Liver (tissue), 9 donors: ENCODE measurements around the gene HSPB9. TPM values are rescaled to one million over a fixed set of nuclear protein-coding genes. Genes with fewer than 3 reads are reported as not detected.

Experiments used
- DNase-seq: peaks from one replicate; pipeline ENCODE4 v3.0.0-alpha.2; 2017; ENCODE audit warnings: low spot score
- H3K27ac ChIP-seq, 2 donors: one replicate each; pipeline ENCODE4 v1.7.0; 2013; ENCODE audit warnings: inconsistent platforms in 2 of 2, low read length in 2 of 2, control low read depth in 1 of 2, low read depth in 1 of 2, mild to moderate bottlenecking in 1 of 2
- H3K27me3 ChIP-seq, 4 donors: one replicate each; pipeline versions ENCODE4 v1.6.1 to v1.7.0; 2013; ENCODE audit warnings: low read length in 3 of 4, inconsistent platforms in 1 of 4, mild to moderate bottlenecking in 1 of 4, moderate library complexity in 1 of 4; ENCODE audit not compliant: control insufficient read depth in 4 of 4, insufficient read depth in 4 of 4
- H3K36me3 ChIP-seq, 4 donors: one replicate each; pipeline versions ENCODE4 v1.6.1 to v1.7.0; 2013; ENCODE audit warnings: low read length in 3 of 4, mild to moderate bottlenecking in 3 of 4, low read depth in 1 of 4, moderate library complexity in 1 of 4; ENCODE audit not compliant: control insufficient read depth in 4 of 4, insufficient read depth in 3 of 4
- H3K4me1 ChIP-seq, 4 donors: one replicate each; pipeline versions ENCODE4 v1.6.1 to v1.7.0; 2013; ENCODE audit warnings: low read length in 3 of 4, mild to moderate bottlenecking in 3 of 4, moderate library complexity in 1 of 4; ENCODE audit not compliant: control insufficient read depth in 4 of 4, insufficient read depth in 4 of 4
- H3K4me3 ChIP-seq, 3 donors: one replicate each; pipeline versions ENCODE4 v1.6.1 to v1.7.0; 2013; ENCODE audit warnings: low read length in 3 of 3, control low read depth in 1 of 3, low read depth in 1 of 3, mild to moderate bottlenecking in 1 of 3
- H3K9ac ChIP-seq, 2 donors: one replicate each; pipeline ENCODE4 v1.7.0; 2013; ENCODE audit warnings: low read length in 2 of 2, mild to moderate bottlenecking in 2 of 2, moderate library complexity in 2 of 2, control low read depth in 1 of 2, low read depth in 1 of 2
- H3K9me3 ChIP-seq, 4 donors: one replicate each; pipeline versions ENCODE4 v1.6.1 to v1.7.0; 2013; ENCODE audit warnings: low read length in 3 of 4; ENCODE audit not compliant: control insufficient read depth in 4 of 4
- EGR1 ChIP-seq, 2 donors: IDR thresholded peaks; 2 replicates each; pipeline ENCODE4 v1.6.1; 2016 to 2018; ENCODE audit warnings: antibody characterized with exemption in 2 of 2, low read depth in 2 of 2
- FOXA1 ChIP-seq: IDR thresholded peaks from 2 replicates; pipeline ENCODE4 v1.6.1; 2016; ENCODE audit warnings: antibody characterized with exemption
- FOXA2 ChIP-seq: IDR thresholded peaks from 2 replicates; pipeline ENCODE4 v1.6.1; 2016; ENCODE audit warnings: antibody characterized with exemption
- GABPA ChIP-seq, 2 donors: IDR thresholded peaks in 1 of 2; conservative IDR thresholded peaks in 1 of 2; 2 replicates each; pipeline ENCODE4 v1.6.1; 2016; ENCODE audit warnings: antibody characterized with exemption in 2 of 2, mild to moderate bottlenecking in 1 of 2, moderate library complexity in 1 of 2
- HNF4A ChIP-seq, 2 donors: conservative IDR thresholded peaks; 2 replicates each; pipeline ENCODE4 v1.6.1; 2016; ENCODE audit warnings: antibody characterized with exemption in 2 of 2, mild to moderate bottlenecking in 2 of 2
- HNF4G ChIP-seq: IDR thresholded peaks from 2 replicates; pipeline ENCODE4 v1.6.1; 2016; ENCODE audit warnings: antibody characterized with exemption
- JUND ChIP-seq, 2 donors: IDR thresholded peaks; 2 replicates each; pipeline ENCODE4 v1.6.1; 2016; ENCODE audit warnings: antibody characterized with exemption in 2 of 2
- MAX ChIP-seq: IDR thresholded peaks from 2 replicates; pipeline ENCODE4 v1.6.1; 2016; ENCODE audit warnings: antibody characterized with exemption
- NR2F2 ChIP-seq: IDR thresholded peaks from 2 replicates; pipeline ENCODE4 v1.6.1; 2016; ENCODE audit warnings: antibody characterized with exemption
- RAD21 ChIP-seq, 2 donors: IDR thresholded peaks; 2 replicates each; pipeline ENCODE4 v1.6.1; 2016; ENCODE audit warnings: antibody characterized with exemption in 2 of 2, mild to moderate bottlenecking in 2 of 2
- REST ChIP-seq: IDR thresholded peaks from 2 replicates; pipeline ENCODE4 v1.6.1; 2016; ENCODE audit warnings: antibody characterized with exemption, mild to moderate bottlenecking
- RXRA ChIP-seq, 2 donors: IDR thresholded peaks; 2 replicates each; pipeline ENCODE4 v1.6.1; 2017 to 2018; ENCODE audit warnings: antibody characterized with exemption in 2 of 2, mild to moderate bottlenecking in 1 of 2
- SP1 ChIP-seq: IDR thresholded peaks from 2 replicates; pipeline ENCODE4 v1.6.1; 2018; ENCODE audit warnings: antibody characterized with exemption, mild to moderate bottlenecking
- TAF1 ChIP-seq: conservative IDR thresholded peaks from 2 replicates; pipeline ENCODE4 v1.6.1; 2016; ENCODE audit warnings: antibody characterized with exemption, mild to moderate bottlenecking
- YY1 ChIP-seq: IDR thresholded peaks from 2 replicates; pipeline ENCODE4 v1.6.1; 2016; ENCODE audit warnings: antibody characterized with exemption, mild to moderate bottlenecking
- ZBTB33 ChIP-seq: IDR thresholded peaks from 2 replicates; pipeline ENCODE4 v1.6.1; 2016; ENCODE audit warnings: antibody characterized with exemption
- WGBS: extraction: QIAGEN DNeasy Blood & Tissue Kit; methylation state at CpG from one replicate; pipeline ENCODE4 v1.1.7; 2013; 5-methylcytosine and 5-hydroxymethylcytosine counted together
- polyA plus RNA-seq, 2 donors: library from polyadenylated mRNA; stranded (reverse) in 1 of 2; unstranded in 1 of 2; fragments of 200-250 nt in 1 of 2; fragments of >200 nt in 1 of 2; fragmentation: Nextera tagmentation in 1 of 2; extraction: Ambion mirVana in 1 of 2; gene quantifications; one replicate each; pipeline versions ENCODE4 v1.2.1 to v1.2.3, GENCODE V29; 2013 to 2015
- total RNA-seq, 2 donors: library from RNA; depleted of rRNA; stranded (reverse); fragments of >200 nt; gene quantifications; one replicate each; pipeline ENCODE4 v1.2.3, GENCODE V29; 2014
- TF ChIP-seq, protein P1 (sequence below): fragments of 150-350 bp; IDR thresholded peaks from 2 replicates; pipeline ENCODE4 v1.5.1; 2017; ENCODE audit warnings: improper control_type of control experiment, low read depth, low read length; ENCODE audit not compliant: missing input control
- TF ChIP-seq, protein P2 (sequence below): IDR thresholded peaks from 2 replicates; pipeline ENCODE4 v1.6.1; 2016; ENCODE audit warnings: antibody characterized with exemption
- donor health status: healthy.
- donor health status: healthy.
- donor health status: healthy.
- donor health status: healthy.
- donor health status: healthy.

HSPB9 gene
- total and polyA plus RNA-seq, 4 donors: 0.17 to 4.0 (median 0.56) TPM

GRCh38 chr17:42116705-42117396 is 5.8 kb upstream of the HSPB9 start:
- H3K9ac ChIP-seq: no peak overlapping the region
- no peaks in the 10 kb centered on the region for H3K27me3 ChIP-seq
- no peak overlapping the region for H3K4me3 ChIP-seq
- peak; percentile 78 for DNase-seq
- H3K9me3 ChIP-seq: no peaks in the 10 kb centered on the region
- H3K36me3 ChIP-seq: peaks cover 0 to 13% (median 7%) of the 10 kb centered on the region in 4 donors
- H3K27ac ChIP-seq: no peak overlapping the region
- H3K4me1 ChIP-seq: peaks cover 7 to 30% (median 22%) of the 10 kb centered on the region in 4 donors
- WGBS: 33% methylated on average over 18 of the region's 18 CpGs
- TF ChIP-seq FOXA1 (peak; percentile 18), HNF4A (conservative IDR thresholded peaks at IDR 0.05) (peak; percentile 62 to 69), YY1 (no peak), TAF1 (no peak), MAX (no peak), JUND (IDR thresholded peaks at IDR 0.05) (no peak), SP1 (peak; percentile 9), NR2F2 (no peak), FOXA2 (peak; percentile 49), RAD21 (IDR thresholded peaks at IDR 0.05) (peak; percentile 89 to 93), ZBTB33 (no peak), EGR1 (IDR thresholded peaks at IDR 0.05; ENCODE audit: low read depth in 2 of 2) (no peak), RXRA (IDR thresholded peaks at IDR 0.05) (no peak), GABPA (IDR thresholded peaks at IDR 0.05 in 1 of 2, conservative IDR thresholded peaks at IDR 0.05 in 1 of 2) (no peak), HNF4G (no peak), REST (no peak)
- TF ChIP-seq, protein P1, sequence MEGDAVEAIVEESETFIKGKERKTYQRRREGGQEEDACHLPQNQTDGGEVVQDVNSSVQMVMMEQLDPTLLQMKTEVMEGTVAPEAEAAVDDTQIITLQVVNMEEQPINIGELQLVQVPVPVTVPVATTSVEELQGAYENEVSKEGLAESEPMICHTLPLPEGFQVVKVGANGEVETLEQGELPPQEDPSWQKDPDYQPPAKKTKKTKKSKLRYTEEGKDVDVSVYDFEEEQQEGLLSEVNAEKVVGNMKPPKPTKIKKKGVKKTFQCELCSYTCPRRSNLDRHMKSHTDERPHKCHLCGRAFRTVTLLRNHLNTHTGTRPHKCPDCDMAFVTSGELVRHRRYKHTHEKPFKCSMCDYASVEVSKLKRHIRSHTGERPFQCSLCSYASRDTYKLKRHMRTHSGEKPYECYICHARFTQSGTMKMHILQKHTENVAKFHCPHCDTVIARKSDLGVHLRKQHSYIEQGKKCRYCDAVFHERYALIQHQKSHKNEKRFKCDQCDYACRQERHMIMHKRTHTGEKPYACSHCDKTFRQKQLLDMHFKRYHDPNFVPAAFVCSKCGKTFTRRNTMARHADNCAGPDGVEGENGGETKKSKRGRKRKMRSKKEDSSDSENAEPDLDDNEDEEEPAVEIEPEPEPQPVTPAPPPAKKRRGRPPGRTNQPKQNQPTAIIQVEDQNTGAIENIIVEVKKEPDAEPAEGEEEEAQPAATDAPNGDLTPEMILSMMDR: peak; percentile 93
- TF ChIP-seq, protein P2, sequence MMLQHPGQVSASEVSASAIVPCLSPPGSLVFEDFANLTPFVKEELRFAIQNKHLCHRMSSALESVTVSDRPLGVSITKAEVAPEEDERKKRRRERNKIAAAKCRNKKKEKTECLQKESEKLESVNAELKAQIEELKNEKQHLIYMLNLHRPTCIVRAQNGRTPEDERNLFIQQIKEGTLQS: no peak
